ENCODE data around the gene RIN1.
"Not testable (repeated sequence)": the region's sequence is repeated elsewhere in the genome, so short reads cannot be mapped to it uniquely, and the experiment has no call there.

RIN1 gene

DNA sequence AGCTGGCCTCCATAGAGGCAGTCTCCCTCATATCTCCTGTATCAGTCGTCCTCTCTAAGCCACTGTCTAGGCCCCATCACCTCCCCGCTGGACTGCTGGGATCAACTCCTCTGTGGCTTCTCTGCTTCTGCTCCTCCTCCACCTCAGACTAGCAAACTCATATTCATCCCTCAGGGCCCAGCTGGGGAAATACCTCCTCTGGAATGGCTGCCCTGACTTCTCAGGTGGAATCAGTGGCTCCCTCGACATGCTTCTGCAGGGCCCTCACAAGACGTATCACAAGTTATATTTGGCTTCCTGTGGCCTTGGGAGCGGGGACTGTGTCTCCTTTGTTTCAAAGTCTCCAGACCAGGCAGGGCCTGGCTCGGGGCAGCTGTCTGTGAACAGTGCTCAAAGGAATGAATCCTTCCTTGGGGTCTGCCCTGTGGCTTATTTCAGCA is 25.3 kb upstream of the RIN1 start:
- DNase-seq: no peak

GRCh38 chr11:66360406-66361073 is 24.3 kb upstream of the RIN1 start:
- DNase-seq: no peak

GRCh38 chr11:66359662-66360087 is 23.4 kb upstream of the RIN1 start:
- no peak for DNase-seq

DNA sequence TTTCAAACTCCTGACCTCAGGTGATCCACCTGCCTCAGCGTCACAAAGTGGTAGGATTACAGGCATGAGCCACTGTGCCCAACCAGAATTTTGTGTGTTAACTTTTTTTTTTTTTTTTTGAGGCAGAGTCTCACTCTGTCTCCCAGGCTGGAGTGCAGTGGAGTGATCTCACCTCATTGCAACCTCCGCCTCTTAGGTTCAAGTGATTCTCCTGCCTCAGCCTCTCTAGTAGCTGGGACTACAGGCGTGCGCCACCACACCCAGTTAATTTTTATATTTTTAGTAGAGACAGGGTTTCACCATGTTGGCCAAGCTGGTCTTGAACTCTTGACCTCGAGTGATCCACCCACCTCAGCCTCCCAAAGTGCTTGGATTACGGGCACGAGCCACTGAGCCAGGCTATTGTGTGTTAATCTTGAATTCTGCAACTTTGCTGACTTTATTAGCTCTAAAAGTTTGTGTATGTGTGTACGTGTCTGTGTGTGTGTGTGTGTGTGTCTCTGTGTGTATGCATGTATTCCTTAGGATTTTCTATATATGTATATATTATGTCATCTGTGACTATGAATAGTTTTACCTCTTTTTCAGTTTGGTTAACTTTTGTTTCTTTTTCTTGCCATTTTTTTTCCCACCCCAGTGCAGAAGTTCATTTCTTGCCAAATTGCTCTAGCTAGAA is 14.5 kb upstream of the RIN1 start:
- DNase-seq: not testable (repeated sequence)

DNA sequence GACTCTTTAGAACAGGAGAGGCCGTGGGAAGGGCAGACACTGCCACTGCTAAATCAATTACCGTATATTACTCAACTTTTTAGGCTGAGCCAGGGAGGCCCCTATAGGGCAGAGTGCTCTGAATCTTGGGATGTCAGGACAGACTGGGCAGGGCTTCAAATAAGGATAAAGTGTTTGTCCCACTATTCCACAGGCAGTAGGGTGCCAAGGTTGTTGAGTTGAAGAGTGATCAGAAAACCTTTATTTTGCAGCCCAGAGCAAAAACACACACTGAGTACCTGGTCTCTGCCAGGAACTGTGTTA is 12.8 kb upstream of the RIN1 start:
- DNase-seq: no peak

- peak in 53 of 56 donors; percentile 33 to 90 (median 74) for DNase-seq
Observed at GRCh38 chr11:66347425-66348276, 11.4 kb upstream of the RIN1 start, which contains the start of gene B4GAT1. Gene B4GAT1 (minus strand): TSS chr11:66347629. CDS start chr11:66347545, 84 bp downstream.

DNA sequence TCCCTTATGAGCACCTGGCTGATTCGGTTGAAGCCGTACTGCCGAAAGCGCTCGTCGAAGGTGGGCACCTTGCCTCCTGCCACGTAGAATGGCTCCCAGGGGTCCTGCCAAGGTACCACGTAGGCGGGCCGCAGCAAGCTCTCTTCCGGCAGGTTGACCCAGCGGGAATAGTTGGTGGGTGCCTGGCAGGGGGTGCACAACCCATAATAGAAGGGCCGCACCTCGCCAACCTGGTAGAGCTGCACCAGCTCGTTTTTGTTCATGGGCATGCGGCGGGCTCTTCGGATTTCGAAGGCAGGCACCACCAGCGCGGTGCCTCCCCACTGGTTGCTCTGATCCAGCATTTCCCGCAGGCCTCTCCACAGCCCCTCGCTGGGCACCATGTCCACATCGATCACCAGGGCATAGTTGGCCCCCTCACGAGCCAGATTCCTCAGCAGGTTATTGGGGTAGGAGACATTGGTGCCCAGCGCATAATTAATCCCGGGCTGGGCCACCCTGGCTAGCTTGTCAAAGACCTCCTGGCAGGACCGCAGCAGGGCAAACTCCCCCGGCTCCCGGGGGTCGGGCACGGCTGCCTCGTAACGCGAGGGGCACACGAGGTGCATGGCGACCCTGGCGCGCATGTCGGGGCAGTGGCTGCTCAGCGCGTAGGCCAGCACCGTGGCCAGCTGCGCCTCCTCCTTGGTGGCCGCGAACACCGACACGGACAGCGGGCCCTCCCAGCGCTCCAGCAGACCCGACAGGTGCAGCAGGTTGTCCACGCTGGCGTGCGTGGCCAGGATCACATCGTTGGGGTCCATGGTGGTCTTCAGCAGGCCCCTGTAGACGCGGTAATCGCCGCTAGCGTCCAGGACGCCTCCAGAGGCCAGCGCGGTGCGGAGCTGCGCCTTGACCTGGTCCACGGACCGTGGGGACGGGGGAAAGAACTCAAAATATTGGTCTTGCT is 10.5 kb upstream of the RIN1 start:
- DNase-seq: peak in 2 of 56 donors; percentile 35 to 54

- DNase-seq: no peak
Observed at GRCh38 chr11:66345316-66345649, 9.0 kb upstream of the RIN1 start.

- peak; percentile 73 to 99 (median 94) for DNase-seq
Observed at GRCh38 chr11:66344550-66345315, 8.5 kb upstream of the RIN1 start, which contains the start of gene BRMS1. Gene BRMS1 (minus strand): TSS chr11:66345104. CDS start chr11:66342234, 2,870 bp downstream.

DNA sequence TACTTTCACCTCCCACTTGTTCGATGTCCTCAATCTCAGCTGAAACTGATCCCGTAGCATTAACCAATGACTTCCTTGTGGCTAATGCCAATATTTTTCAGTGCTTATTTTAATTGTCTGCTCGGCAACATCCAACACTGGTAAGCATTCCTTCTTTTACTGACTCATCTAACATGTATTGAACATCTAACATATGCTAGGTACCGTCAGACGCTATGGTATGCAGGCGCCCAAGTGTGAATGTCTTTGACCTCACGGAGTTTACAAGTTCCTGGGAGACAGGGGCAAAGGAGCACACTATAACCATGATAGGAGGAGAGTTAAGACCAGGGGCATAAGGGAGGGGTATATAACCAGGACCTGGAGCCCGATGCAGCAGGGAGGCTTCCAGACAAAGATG is 6.9 kb upstream of the RIN1 start:
- DNase-seq: no peak

GRCh38 chr11:66341502-66342126 is 5.4 kb upstream of the RIN1 start:
- no peak for DNase-seq

DNA sequence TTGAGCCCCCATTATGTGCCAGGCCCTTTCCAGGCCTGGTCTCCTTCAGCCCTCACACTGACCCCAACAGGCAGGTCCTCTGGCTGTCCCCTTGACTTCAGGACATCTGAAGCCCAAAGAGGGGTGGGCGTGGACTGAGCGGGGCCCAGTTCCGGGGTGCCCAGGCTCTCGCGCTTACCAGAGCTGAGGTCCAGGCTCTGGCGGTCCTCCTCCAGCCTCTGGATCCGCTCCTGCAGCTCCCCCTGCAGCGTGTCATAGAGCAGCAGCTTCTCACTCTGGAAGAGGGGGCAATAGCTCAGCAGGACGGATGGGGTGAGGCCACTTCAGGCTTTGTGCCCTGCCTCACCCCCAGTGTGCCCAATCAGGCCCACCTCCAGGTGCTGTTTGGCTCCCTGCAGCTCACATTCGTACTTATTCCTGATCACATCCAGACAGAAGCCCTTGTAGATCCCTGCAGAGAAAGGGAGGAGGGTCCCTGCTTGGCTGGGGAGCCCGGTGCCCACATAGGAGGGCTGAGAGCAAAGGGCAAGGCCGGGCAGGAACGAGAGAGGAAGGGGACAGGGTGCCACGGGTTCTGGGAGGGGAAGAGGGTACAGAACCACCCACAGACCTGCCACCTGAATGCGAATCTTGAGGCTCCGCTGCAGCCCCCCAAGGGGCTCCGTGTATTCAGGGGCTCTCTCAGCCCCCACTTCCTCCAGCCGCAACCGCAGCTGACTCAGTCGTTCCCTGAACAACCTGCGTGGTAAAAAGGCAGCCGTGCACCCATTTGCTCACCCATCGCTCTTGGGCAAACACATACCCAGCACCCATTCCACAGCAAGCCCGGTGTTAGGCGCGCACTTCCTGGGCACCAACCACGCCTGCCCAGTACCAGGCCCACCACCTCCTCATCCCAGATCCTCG is 4.6 kb upstream of the RIN1 start:
- DNase-seq: no peak

DNA sequence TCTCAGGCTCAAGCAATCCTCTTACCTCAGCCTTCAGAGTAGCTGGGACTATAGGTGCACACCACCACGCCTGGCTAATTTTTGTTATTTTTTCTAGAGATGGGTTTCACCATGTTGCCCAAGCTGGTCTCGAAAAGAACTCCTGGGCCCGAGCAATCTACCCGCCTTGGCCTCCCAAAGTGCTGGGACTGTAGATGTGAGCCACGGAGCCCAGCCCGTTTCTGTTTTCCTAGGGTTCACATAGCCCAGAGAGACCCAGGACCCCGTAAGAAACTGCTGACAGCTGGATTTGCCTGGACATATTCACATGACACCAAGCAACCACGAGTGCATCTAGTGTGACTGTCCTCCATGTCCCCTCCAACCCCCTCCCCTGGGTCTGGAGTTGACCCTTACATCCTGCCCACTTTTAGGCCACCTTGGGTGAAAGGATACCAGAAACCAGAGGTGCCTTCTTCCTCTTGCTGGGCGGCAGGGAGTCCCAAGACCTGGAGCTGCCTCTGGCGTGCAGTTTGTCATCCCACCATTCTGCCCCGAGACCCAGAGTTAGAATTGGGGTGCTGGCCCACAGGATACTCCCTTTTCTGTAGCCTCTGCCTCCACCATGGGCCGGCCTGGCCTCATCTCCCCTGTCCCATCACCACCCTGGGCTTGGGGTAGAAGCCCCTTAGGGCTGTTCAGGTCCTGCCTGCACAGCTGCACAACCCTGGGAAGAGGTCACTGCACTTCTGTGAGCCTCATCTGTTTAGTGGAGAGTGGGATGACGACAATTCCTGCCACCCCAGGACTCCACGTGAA is 3.7 kb upstream of the RIN1 start:
- no peak for DNase-seq

DNA sequence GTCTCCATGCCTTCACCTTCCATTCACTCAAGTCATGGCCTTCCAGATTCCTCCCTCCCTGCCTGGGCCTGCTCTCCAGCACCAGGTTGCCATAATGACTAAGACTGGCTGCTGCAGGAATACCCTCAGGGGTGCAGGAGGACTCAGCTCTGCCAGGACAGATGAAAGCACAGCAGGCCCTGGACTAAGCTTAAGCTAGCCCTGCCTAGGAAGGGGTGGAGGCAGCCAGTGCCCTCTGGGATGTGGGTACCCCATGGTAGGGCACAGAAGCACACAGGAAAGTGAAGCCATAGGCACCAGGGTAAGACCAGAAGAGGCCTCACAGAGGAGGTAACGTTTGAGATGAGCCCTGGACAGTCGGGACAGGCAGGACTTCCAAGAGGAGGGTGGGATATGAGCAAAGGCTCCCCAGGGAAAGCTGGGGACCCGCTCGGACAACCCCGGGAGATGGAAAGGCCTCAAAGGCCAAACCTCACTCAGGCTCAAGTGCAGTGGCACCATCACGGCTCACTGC is 3.0 kb upstream of the RIN1 start:
- DNase-seq: no peak

- DNase-seq: no peak
Observed at GRCh38 chr11:66338276-66339161, 2.3 kb upstream of the RIN1 start.

GRCh38 chr11:66337103-66337899 is 1.1 kb upstream of the RIN1 start:
- peak in 1 of 56 donors; percentile 38 for DNase-seq

All from amygdala (tissue), 56 donors.